Mesothelial cell of epicardium (in vitro differentiated cells): ENCODE results near the gene DENND10. TPM values are rescaled to one million over a fixed set of nuclear protein-coding genes. Genes with fewer than 3 reads are reported as not detected.

ENCODE experiments used
- DNase-seq, 2 experiments: peaks; one replicate each; pipeline ENCODE4 v3.0.0; 2021; ENCODE audit warnings: low spot score in 2 of 2; ENCODE audit not compliant: unreplicated experiment in 2 of 2
- H3K27ac Mint-ChIP-seq: 2 replicates; pipeline ENCODE4 v1.8.0; 2021; ENCODE audit warnings: mixed read lengths
- H3K27me3 Mint-ChIP-seq: 2 replicates; pipeline ENCODE4 v1.8.0; 2021; ENCODE audit warnings: low read depth, mixed read lengths
- H3K36me3 Mint-ChIP-seq: 2 replicates; pipeline ENCODE4 v1.8.0; 2021; ENCODE audit warnings: mixed read lengths
- H3K4me1 Mint-ChIP-seq: 2 replicates; pipeline ENCODE4 v1.8.0; 2021; ENCODE audit warnings: mixed read lengths
- H3K4me3 Mint-ChIP-seq: 2 replicates; pipeline ENCODE4 v1.8.0; 2021; ENCODE audit warnings: mild to moderate bottlenecking, moderate library complexity, mixed read lengths
- H3K9me3 Mint-ChIP-seq: 2 replicates; pipeline ENCODE4 v1.8.0; 2021; ENCODE audit warnings: mixed read lengths
- CTCF ChIP-seq: fragments of 200-600 bp; sonication (generic); IDR thresholded peaks from one replicate; pipeline ENCODE4 v1.5.0; 2021; ENCODE audit warnings: antibody characterized with exemption; ENCODE audit not compliant: unreplicated experiment
- total RNA-seq: library from RNA; stranded (reverse); gene quantifications from 3 replicates; pipeline ENCODE4 v1.2.1, GENCODE V29; 2021

The DENND10 gene
- total RNA-seq, 1 donor from 2014 or later, result 39.6 TPM

DNA sequence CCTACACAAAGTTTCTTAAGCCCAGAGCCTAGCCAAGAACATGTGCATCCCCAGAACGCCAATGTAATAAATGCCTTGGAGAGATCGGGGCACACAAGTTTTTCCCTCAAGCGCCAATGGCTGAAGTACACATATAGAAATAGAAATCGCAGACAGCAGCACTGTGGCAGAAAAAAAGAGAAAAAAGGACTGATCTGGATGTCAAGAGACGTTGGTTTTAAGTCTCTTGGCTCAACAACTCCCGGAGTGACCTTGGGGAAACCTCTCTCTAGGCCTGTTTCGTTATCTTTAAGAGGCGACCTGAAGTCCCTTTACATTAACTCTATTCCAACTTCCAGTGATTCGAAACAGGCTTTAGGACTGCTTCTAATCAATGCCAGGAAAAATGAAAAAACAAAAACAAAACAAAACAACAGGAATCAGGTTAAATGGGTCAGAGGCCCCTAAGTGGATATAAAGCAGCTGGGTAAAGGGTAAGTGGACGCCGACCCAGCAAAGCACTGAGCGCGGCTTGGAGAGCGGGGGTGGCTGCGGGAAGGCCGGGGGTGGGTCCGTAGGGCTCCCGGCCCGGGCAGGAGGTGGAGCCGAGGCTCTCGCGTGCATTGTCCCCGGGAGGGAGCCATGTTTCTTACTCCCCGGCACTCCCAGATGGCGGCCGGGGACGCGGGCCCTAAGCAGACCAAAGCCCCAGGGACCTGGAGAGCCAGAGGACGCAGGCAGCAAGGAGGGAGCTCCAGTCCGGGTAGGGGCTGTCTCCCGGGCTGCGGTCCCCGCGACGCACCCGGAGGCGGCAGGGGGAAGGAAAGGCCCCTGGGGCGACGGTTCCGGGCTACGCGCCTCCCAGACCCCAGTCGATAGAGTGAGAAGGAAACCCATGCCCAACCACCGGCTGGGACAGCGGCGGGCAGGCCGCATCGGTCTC lies 24.1 kb upstream of the DENND10 start:
- TF ChIP-seq CTCF, result no peak
- Mint-ChIP-seq H3K27ac (peak overlapping the region; percentile 99), H3K4me1 (peaks cover 24% of the 10 kb centered on the region), H3K27me3 (no peaks in the 10 kb centered on the region), H3K36me3 (peaks cover 2% of the 10 kb centered on the region), H3K4me3 (peak overlapping the region; percentile 90), H3K9me3 (no peaks in the 10 kb centered on the region)
- peak in 1 of 2 experiments; percentile 43 for DNase-seq

GRCh38 chr10:119080521-119081259 lies 23.2 kb upstream of the DENND10 start, which contains the start of gene EIF3A:
EIF3A (minus strand) TSS chr10:119080817; CDS start chr10:119080676, 141 bp downstream.
- Mint-ChIP-seq H3K9me3 (no peaks in the 10 kb centered on the region), H3K27ac (peak within 1 kb of the TSS; percentile 99), H3K27me3 (no peaks in the 10 kb centered on the region), H3K4me3 (peak within 1 kb of the TSS; percentile 90), H3K36me3 (peaks cover 2% of the 10 kb centered on the region), H3K4me1 (peaks cover 24% of the 10 kb centered on the region)
- peak; percentile 91 to 96 for DNase-seq
- no peak for TF ChIP-seq CTCF

DNA sequence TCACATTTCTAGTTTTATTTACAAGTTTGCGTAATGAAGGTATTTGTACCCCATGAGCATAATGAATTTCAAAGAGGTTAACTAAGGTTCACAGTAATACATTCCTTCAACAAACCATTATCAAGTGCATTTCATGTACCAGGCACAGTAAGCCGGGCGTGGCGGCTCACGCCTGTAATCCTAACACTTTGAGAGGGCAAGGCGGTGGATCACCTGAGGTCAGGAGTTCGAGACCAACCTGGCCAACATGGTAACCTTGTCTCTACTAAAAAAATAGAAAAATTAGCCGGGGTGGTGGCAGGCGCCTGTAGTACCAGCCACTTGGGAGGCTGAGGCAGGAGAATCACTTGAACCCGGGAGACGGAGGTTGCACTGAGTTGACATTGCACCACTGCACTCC lies 19.0 kb upstream of the DENND10 start:
- DNase-seq, result no peak
- Mint-ChIP-seq H3K27ac (no peak overlapping the region), H3K4me1 (peaks cover 8% of the 10 kb centered on the region), H3K36me3 (no peaks in the 10 kb centered on the region), H3K27me3 (no peaks in the 10 kb centered on the region), H3K4me3 (no peak overlapping the region), H3K9me3 (no peaks in the 10 kb centered on the region)
- TF ChIP-seq CTCF, result no peak

DNA sequence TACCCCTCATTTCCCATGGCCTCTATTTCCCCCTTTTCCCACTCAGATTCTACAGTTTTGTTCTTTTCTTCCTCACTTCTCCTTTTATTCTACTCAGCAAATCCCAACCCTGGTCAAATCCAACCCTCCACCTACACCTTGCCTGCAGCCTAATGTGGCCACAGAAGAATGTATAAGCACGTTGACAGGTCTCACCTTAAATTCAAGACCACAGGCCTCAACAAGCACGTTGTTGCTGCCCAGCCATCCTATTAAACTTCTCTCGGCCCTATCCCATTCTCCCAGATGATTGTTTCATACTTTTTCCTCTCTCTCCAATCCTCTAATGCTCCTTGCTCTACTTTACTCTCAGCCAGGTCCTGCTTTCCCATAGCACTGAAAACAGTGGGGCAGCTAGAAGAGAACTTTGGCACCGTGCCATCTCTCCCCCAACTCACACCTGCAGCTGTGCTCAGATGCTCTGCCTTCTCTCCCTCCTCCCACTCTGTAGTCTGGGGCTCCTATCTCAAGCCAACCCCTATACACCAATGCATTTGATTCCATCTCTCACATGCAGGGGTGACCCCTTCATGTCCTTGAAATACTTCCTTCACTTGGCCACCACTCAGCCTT lies 16.5 kb upstream of the DENND10 start:
- no peaks in the 10 kb centered on the region for H3K9me3 Mint-ChIP-seq
- no peak for DNase-seq
- no peaks in the 10 kb centered on the region for H3K4me1 Mint-ChIP-seq
- H3K36me3 Mint-ChIP-seq, result no peaks in the 10 kb centered on the region
- no peaks in the 10 kb centered on the region for H3K27me3 Mint-ChIP-seq
- H3K4me3 Mint-ChIP-seq, result no peak overlapping the region
- H3K27ac Mint-ChIP-seq, result peak overlapping the region; percentile 39
- no peak for TF ChIP-seq CTCF

- no peak overlapping the region for H3K27ac Mint-ChIP-seq
- H3K27me3 Mint-ChIP-seq, result no peaks in the 10 kb centered on the region
- DNase-seq, result no peak
- no peak overlapping the region for H3K4me3 Mint-ChIP-seq
- no peak for TF ChIP-seq CTCF
- peaks cover 5% of the 10 kb centered on the region for H3K4me1 Mint-ChIP-seq
- no peaks in the 10 kb centered on the region for H3K36me3 Mint-ChIP-seq
- no peaks in the 10 kb centered on the region for H3K9me3 Mint-ChIP-seq
Measured at GRCh38 chr10:119090026-119090795, 13.7 kb upstream of the DENND10 start.
